Left hindlimb (tissue), 1 donor: Measurements from ENCODE around the gene KCNT1.

ENCODE experiments used
- DNase-seq: peaks from one replicate; pipeline ENCODE4 v3.0.0-alpha.2; 2018

The KCNT1 gene

DNA sequence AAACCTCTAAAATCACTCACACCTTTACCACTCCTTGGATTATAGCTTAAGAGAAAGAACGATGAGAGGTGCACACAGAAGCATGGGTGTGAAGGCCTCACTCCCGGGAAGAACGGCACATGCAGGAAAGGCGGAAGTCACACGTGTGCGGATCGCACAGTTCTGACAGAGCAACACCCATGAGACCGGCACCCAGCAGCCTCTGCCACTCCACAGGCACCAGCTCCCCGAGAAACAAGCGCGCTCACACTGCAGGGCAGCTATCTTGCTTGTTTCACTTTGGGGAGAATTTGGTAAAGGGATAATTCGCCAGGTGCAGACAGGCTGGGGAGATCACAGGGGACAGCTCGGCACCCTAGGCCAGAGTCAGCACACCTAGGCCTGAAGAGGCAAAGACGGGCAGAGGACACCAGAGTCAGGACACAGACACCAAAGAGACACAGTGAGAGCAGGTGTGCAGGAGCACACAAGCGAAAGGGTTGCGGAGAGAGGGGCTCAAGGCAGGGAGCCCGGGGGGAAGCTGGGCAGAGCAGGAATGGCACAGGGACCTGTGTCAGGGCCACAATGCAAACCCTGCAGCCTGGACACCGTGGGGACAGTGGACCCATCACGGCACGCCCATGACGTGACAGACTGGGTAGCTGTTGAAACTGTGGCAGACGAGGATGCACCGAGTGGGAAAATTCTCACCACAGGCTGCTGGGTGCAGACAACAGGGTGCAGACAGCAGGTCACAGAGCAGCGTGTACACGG lies 123.6 kb downstream of the KCNT1 start:
- no peak for DNase-seq

DNA sequence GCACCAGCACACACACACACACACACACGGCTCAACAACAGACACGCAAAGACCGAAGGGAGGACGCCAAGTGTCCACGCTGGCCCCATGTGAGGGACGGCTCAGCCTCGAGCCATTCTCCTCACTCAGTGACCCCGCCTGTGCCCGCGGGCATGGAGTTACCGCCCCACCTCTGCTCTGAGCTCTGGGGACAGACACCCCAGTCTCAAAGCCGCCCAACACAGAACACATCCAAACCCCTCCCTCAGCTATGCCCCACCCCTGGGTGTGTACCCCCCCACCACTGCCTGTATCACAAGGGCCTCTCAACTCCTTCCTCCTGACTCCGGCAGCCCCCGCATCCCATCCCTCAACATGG lies 124.2 kb downstream of the KCNT1 start:
- no peak for DNase-seq

DNA sequence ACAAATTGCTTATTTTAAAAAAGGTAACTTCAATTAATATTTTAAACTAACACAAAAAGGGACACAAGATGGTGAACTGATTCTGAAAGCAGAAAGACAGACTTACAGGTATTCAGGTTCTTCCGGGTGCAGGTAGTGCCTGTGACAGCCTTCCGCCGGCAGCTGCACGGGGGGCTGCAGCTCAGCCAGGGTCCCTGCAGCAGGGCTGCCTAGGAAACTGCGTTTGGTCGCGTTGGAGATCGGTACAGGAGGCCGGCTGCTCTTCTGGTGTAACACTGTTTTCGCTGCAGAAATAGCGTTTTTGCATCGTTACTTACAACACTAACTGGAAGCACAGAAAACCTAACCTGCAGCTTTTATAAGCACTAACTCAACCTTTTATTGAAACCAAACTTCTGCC lies 125.3 kb downstream of the KCNT1 start:
- DNase-seq, result no peak

DNA sequence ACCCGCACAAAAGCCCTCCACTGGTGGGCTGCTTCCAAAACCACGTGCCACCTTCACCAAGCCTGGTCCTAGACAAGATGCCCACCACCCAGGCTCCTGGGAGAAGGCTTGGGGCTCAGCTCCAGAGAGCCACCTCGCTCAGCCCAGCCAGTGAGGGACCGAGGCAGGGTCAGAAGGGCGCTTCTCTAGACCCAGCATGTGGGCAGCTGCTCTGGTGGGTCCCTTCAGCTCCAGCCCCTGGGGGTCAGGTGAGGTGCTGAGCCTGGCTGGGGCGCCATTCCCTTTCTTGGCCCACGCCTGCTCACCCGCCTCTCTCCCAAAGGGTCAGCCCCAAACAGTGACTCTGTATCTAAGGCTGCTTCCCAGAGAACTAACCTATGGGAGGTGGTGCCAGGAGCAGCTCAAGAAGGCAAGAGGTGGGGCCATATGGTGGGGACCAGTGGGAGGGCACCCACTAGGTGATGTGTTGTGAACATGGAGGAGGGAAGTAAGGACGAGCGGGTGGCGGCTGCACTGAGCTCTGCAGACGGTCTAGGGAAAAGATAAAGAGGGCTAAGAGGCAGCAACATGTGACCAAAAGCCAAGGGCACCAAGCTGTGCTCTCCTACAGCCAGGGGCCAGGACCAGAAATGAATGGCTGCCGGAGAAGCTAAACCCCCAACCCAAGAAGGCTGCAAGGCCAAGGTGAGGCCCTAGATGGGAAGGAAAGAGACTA lies 126.0 kb downstream of the KCNT1 start:
- DNase-seq, result no peak

DNA sequence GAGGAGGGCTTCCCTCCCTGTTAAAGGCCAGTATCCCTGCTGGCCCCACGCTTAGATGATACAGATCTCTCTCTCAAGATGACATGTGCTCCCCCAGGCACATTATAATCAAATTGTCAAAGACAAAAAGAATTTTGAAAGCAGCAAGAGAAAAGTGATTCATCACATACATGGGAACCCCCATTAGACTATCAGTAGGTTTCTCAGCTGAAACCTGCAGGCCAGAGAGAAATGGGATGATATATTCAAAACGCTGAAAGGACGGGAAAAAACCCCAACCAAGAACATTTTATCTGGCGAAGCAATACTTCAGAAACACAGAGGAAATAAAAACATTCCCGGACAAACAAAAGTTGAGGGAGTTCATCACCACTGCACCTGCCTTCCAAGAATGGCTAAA lies 126.7 kb downstream of the KCNT1 start:
- DNase-seq, result no peak

DNA sequence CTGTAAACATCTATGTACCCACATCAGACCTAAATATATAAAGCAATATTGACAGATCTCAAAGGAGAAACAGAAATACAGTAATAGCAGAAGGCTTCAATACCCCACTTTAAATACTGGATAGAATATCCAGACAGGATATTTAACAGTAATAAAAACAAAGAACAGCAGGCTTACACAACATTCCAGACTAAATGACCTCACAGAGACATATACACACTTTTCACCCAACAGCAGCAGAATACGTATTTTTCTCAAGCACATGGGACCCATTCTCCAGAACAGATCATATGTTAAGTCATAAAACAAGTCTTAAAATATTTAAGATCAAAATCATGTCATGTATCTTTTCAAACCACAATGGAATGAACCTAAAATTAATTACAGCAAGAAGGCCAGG lies 128.5 kb downstream of the KCNT1 start:
- DNase-seq, result no peak

DNA sequence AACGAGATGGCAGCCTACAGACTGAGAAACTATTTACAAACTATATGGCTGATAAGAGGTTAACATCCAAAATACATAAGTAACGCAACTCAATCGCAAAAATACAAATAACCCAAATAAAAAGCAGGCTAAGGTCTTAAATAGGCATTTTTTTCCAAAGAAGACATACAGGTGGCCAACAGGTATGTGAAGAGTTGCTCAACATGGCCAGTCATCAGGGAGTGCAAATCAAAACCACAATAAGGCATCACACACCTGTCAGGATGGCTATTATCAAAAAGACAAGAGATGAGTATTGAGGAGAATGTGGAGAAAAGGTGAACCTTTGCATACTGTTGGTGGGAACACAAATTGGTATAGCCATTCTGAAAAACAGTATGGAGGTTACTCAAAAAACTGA lies 131.9 kb downstream of the KCNT1 start:
- DNase-seq, result no peak

DNA sequence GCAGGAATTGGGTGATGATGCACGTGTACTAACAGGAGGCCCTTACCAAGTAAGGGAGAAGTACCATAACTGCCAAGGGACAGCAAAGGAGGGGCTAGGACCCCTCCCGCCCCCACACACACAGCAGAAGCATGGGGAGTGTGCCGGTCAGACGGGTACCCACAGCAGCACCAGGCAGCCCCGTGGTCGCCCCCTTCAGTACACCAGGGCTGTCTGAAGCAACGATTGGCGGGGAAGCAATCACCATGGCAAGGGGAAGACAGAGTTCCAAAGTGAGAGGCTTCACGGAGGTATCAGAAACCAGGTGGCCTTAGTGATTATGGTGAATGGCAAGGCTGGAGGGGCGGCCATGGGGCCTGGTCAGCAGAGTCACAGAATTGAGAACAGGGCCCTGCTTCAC lies 133.1 kb downstream of the KCNT1 start:
- no peak for DNase-seq

DNA sequence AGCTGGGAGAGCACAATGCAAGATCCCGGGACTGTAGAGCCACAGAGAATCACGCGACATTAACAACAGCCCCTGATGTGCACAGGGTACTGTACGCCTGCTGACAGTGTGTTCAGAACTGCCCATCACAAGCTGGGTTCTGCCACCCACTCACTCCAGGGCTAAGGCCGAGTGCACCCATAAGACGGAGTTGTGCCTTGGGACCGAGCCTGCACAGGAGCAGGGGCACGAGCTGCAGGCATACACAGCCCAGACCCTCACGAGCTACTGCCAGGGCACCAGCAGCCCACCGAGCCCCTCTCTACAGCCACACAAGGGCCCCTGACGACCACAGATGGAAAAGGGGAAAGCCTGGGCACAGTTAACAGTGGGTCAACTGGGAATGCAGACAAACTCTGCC lies 137.5 kb downstream of the KCNT1 start:
- DNase-seq, result no peak

DNA sequence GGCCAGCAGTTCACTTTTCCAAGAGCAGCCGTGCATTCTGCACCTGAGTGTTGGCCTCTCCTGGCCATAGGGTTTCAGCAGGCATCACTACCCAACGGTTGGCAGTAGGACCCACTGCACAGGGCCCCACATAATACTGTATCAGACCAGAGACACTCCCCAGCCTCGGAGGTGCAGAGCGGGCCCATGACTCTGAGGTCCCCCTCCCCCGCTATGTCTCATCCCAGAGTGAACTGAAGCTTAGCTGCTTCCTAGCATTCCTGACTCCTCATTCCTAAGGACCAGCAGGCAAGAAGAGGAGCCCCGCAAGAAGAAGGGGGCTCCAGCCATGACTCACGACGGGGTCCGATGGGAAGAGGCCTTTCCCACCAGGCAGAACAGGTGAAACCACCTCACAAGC lies 138.1 kb downstream of the KCNT1 start:
- no peak for DNase-seq

DNA sequence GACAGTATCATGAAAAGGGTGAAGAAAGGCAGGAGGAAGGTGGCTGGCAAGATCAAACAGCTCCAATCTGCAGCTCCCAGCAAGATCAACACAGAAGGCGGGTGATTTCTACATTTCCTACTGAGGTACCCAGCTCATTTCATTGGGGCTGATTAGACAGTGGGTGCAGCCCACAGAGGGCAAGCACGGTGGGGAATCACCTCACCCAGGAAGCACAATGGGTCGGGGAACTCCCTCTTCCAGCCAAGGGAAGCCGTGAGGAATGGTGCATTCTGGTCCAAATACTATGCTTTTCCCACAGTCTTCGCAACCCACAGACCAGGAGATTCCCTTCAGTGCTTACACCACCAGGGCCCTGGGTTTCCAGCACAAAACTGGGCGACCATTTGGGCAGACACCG lies 138.6 kb downstream of the KCNT1 start:
- DNase-seq, result no peak
